CD4-positive, alpha-beta T cell treated with Interleukin-10 for 1 hour (primary cell): ENCODE results near the gene DSTN.

ENCODE experiments used
- DNase-seq: peaks from one replicate; pipeline ENCODE4 v3.0.0-alpha.2; 2020

Gene DSTN

DNA sequence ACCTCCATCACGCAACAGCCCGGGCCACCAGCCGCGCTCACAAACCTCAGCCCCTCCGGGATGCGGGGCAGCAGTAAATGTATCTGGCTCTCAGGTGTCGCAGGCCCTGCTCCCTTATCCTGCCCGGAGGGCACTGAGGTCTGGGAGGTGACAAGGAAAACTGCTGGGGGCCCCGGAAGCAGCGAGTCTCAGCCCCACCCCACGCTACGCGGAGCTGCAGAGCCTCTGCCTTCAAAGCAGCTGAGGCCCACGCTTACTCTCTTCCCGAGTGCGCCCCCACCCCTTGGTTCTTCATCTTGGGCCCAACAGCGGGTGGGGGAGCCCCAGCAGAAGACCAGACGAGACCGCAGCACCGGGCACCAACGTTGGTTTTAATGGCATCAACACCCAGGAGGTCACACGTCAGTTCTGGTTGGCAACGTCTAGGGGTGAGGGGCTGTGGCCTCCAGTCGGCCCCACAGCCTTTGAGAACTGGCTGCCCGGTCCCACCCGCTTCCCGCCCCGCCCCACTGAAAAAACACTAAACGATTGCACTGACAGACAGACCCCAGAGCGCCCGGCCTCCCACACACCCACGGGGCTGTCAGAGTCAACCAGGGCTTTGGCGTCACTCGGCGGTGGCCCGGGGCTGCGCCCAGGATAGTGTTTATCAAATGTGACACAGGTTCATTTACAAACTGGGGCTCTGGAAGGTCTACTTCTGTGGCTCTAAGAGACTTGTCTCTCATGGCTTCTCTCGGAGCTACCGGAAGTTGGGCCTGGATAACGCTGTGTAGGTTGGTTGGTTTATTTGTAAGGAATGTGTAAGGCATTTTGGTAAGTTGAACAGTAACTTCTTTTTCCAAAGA is 43.7 kb downstream of the DSTN start:
- no peak for DNase-seq

- DNase-seq = no peak
Measured at GRCh38 chr20:17614176-17614811, 44.4 kb downstream of the DSTN start.

GRCh38 chr20:17614812-17615644 is 45.2 kb downstream of the DSTN start:
- no peak for DNase-seq

DNA sequence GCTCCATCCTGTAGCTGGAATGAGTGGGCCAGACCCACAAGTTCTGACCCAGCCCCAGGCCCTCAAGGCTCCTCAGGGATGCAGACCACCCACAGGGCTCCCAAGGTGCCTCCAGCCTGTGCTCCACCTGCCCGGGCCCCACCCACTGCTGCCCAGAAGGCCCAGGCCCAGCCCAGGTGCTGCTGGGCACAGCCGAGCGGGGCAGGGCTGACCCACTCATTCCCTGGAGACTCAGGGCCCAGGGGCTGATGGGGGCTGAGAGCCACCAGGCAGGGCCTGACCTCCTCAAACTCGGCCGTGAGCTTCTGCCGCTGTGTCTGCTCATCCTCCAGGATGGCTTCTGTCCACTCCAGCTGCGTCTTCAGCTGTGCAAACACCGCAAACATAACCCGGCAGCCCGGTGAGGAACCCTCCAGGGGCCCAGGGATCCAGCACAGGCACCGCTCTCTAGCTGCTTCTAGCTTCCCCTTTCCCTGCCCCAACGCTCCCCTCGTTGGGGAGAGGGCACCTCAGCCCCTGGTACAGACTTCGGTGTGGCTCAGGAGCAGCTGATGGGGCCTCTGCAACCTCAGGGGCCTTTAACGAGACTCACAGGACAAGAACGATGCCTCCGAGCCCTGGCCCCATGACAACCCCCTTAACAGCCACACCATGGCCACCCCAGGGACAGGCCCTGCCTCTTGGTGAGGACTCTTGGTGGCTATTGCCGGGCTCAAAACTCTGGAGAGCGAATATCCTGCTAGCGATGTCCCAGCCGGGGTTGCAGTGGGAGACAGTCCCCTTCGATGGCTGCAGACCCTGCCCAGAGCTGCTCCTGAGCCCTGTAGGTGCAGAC is 46.0 kb downstream of the DSTN start:
- no peak for DNase-seq

- no peak for DNase-seq
Measured at GRCh38 chr20:17616480-17617211, 46.8 kb downstream of the DSTN start.

GRCh38 chr20:17617212-17617867 is 47.5 kb downstream of the DSTN start:
- peak; percentile 61 for DNase-seq

DNA sequence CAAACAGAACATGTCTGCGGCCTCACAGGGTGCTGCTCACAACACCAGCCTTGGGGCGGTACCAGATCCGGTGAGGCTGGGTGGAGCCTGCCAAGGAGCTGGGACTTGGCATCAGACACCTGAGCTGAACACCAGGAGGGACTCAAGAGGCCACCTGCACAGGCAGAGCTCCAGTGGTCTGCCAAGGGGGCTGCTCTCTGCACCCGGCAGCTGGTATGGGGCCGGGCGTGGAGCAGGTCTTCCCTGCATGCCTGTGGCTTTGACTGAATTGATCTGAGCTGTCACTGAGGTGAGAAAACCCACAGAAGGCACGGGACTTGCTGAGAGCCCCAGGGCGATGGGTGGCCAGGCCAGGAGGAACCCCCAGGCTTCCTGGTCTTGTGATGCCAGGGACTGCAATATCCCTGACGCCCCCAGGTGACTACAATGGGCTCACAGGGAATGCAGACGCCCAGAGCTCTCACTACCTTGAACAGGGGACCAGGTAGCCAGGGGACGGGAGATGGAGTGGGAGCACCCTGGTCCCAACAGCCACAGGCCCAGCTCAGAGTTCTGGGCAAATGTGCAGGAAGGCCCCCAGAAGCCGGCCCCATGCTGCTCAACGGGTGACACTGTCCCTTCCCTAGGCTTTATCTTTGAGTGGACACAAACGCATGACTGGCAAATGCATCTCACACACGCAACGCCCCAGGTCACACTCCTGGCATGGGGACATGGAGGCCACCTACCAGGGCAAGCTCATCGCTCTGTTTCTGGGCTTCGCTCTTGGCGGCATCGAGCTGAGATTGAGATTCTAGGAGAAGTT is 48.2 kb downstream of the DSTN start:
- DNase-seq = no peak

- no peak for DNase-seq
Measured at GRCh38 chr20:17618673-17619013, 48.8 kb downstream of the DSTN start.

DNA sequence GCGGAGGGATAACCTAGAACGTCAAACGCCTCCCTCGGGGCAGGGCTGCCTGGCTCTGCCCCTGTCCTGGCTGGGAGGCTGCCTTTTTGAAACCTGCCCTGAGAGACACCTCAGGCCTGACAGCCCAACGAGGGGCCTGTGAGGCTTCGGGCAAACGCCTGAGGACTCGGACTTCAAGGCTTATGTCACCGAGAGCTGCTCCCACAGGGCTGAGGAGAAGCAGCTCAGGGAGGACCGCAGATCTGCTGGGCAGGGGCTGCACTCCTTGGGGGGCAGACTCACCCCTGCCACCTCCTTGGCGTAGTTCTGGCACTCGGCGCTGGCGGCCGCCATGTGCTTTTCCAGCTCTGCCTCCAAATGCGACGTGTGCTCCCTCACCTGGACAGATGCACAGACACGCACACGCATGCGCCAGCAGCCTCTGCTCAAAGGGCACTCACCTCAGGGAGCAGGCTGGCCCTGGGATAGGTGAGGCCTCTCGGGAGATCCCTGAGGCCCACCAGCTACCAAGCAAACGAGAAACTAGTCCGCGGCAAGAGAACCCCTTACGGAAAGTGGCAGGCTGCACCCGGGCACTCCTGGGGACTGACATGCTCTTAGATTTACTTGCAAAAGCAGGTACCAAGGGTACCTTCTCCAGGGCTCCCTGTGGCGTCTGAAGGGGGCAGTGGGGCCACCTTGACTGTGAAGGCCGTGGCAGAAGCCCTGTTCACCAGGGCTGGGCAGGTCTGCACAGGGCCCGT is 49.6 kb downstream of the DSTN start:
- DNase-seq = no peak

DNA sequence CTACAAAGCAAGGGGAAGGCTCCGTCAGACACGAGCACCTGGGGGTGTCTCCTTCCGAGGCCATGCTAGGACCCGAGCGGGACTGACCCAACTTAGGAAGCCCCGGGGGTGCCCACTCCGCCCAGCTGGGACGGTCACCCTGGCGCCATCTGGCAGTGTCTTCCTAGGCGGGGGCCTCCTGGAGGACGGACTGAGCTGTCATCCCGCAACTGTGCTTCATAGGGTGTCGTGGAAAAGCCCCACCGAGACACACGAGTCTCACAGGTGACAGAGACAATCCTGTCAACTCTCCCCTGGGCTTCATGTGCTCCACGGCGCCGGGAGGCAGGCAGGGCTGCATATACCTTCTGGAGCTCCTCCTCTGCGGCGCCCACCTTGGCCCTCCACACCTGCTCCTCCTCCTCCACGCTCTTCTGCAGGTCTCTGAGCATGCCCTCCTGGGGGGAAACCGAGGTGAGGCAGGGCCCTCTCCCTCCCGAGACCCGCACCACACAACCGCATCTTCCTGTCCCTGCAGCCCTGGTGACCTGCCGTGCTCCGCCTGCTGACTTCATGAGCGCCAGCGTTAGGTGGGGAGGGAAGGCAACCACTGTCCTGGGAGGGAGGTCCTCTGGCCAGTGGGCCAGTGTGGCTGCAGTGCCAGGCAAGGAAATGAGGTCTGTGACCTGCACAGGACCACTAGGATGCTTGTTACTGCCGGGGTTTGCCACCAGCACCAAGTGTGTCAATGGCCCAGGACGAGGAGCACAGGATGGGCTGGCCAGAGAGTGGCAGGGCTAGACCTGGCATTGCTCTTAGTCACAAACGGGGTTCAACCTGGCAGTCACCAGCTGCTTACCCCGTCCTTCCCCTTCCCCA is 50.7 kb downstream of the DSTN start:
- DNase-seq = no peak

GRCh38 chr20:17621229-17621968 is 51.5 kb downstream of the DSTN start:
- DNase-seq = no peak

DNA sequence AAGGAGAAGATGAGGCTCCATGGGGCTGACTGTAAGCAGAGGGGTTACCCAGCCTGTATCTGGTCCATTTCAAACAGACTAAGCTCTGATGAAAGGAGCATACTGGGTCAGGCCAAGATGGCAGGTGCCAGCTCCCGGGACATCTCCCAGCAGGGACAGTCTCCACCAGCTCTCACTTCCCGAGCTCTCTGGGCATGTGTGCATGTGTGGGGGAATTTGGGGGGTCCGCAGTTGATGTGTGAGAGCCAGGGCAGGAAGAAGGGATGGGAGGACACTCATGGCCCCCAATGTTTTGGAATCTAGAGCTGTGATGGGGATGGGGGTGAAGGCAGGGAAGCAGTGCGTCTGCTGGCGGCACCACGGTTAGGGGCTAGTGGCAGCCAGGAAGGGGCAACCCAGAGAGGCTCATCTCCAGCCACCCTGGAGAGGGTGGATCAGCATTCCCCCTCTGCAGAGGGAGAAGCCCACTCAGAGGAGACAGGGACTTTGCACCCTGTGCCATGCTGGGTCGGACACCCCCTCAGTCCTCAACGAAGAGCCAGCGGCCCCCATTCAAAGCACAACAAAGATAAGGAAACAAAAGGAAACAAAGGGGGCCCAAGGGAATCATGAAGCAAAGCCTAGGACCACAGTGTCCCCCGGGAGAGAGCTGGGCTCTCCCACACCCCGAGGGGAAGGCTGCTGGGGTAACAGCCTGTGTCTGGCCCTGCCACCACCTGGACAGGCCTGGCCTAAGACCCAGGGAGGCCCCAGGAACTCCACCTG is 52.4 kb downstream of the DSTN start:
- DNase-seq = no peak

DNA sequence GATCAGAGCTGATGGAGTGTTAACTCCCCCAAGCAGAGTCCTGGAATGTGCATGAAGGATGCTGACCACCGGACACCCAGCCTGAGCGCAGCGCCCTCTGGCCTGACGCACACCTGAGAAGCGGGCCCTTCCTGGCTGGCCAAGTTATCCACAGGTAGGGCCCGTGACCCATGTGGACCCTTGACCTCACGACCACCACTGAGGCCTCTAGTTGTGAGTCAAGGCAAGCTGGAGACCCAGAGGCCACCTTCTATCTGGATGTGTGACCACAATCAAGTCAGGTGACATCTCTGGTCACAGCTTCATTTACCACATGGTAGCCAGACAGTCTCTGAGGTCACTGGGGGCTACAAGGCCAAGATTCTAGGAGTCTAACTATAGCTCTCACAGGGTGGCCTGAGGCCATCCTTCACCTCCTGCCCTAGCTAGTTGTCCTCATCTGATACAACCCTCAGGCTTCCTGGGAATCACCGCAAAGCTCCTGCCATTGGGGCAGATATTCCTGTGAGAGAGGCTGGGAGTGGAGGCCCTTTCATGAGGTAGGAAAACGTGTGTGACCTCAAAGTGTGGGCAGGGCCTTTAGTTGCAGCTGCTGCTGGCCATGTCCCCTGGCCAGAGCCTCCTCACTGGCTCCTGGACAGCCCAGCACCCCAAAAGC is 53.1 kb downstream of the DSTN start:
- DNase-seq = no peak

- DNase-seq = no peak
Measured at GRCh38 chr20:17624070-17624469, 54.2 kb downstream of the DSTN start.

GRCh38 chr20:17624551-17625245 is 54.8 kb downstream of the DSTN start:
- no peak for DNase-seq
